ENCODE measurements around the gene ITFG1. TPM values are rescaled to one million over a fixed set of nuclear protein-coding genes. Genes with fewer than 3 reads are reported as not detected.

Gene ITFG1
- total RNA-seq, 1 experiment from 2014 or later, result 20.0 TPM

DNA sequence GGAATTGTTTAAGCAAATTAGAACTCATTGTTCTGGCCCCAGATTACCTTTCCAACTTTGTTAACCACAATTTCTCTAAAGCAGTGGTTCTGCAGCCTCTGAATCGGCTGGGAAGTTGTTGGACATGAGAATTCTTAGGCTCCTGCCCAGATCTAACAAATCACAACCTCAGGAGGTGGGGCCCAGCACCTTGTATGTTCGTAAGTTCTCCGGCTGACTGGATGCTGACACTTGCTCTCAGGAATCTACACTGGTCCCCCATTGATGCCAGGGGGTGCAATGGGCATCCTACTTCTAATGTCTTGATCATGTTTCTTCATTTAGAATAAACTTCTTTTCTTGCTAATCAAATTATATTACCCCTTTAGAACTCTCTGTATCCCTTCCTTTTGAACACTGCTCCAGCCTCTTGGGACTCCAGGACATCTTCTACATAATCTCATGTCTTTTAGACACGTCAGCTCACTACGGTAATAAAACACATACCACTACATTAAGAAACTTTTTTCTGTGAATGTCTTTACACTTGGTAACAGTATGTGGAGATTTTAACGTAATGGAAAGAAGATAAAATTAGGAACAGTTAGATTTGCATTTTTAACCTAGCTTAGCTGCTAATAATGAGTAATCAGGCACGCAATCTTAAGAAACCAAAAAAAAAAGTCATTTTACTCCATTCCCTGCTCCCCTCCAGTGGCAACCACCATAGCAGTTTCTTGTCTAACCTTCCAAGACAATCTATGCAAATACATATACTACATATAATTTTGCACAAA is 143.2 kb downstream of the ITFG1 start:
- Histone ChIP-seq H3K4me3 (ENCODE audit: low read length) (no peak overlapping the region), H3K4me2 (ENCODE audit: low read length) (no peak overlapping the region)
- CTCF ChIA-PET, result no interaction called here

DNA sequence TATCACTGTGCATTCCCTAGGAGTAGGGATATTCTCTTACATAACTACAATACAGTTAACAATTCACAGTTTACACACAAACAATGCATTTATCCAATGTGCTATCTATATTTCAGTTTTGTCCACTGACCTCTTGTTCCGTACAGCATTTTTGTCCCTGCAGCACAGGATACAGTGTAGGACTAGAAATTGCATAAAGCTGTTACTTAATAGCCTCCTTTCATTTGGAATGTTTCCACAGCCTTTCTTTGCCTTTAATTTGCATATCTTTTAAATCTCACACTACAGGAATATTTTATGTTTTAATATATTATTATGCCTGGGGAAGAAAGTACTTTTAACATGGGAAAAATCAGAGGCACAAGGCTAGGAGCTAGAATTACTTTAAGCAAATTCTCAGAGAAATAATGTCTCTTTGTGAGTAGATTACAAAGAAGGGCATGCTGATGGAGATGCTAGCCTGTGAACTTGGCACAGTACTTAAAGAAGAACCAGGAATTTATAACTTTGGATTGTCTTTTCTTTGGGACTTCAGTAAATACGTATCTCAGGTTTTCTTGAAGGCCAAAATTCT is 144.3 kb downstream of the ITFG1 start:
- H3K9me3 ChIP-seq (ENCODE audit: low read length), result no peaks in the 10 kb centered on the region
- DNase-seq, result no peak
- no peak overlapping the region for H3K27ac ChIP-seq (ENCODE audit: low read length)
- H3K4me3 ChIP-seq (ENCODE audit: low read length), result no peak overlapping the region
- no peak overlapping the region for H3K9ac ChIP-seq (ENCODE audit: low read length)
- H3K4me2 ChIP-seq (ENCODE audit: low read length), result no peak overlapping the region
- ChIA-PET CTCF (no interaction called here), POLR2A (ENCODE audit: unreplicated experiment) (no interaction called here)
- BruUV-seq (replicated peaks), result no TSS peak
- no peaks in the 10 kb centered on the region for H3K4me1 ChIP-seq (ENCODE audit: insufficient read depth, low read length)
- no peak for ATAC-seq
- H3K9me2 ChIP-seq (replicated peaks; ENCODE audit: low read length), result no peaks in the 10 kb centered on the region
- intact Hi-C loops (cut with micrococcal nuclease), result no loop called here
- no peak overlapping the region for H2AFZ ChIP-seq (ENCODE audit: low read length)
- TF ChIP-seq EZH2phosphoT487 (IDR thresholded peaks at IDR 0.05; ENCODE audit: borderline replicate concordance, low read length) (no peak), EZH2 (IDR thresholded peaks at IDR 0.05; ENCODE audit: low read length, unreplicated experiment) (no peak)
- TF ChIP-seq, protein P1, sequence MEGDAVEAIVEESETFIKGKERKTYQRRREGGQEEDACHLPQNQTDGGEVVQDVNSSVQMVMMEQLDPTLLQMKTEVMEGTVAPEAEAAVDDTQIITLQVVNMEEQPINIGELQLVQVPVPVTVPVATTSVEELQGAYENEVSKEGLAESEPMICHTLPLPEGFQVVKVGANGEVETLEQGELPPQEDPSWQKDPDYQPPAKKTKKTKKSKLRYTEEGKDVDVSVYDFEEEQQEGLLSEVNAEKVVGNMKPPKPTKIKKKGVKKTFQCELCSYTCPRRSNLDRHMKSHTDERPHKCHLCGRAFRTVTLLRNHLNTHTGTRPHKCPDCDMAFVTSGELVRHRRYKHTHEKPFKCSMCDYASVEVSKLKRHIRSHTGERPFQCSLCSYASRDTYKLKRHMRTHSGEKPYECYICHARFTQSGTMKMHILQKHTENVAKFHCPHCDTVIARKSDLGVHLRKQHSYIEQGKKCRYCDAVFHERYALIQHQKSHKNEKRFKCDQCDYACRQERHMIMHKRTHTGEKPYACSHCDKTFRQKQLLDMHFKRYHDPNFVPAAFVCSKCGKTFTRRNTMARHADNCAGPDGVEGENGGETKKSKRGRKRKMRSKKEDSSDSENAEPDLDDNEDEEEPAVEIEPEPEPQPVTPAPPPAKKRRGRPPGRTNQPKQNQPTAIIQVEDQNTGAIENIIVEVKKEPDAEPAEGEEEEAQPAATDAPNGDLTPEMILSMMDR (conservative IDR thresholded peaks at IDR 0.05; ENCODE audit: low read depth, low read length), result no peak
- no peaks in the 10 kb centered on the region for H4K20me1 ChIP-seq (ENCODE audit: low read length)
- no peaks in the 10 kb centered on the region for H3K36me3 ChIP-seq (ENCODE audit: low read depth, low read length)
- H3F3A ChIP-seq (ENCODE audit: low read length, unreplicated experiment), result no peaks in the 10 kb centered on the region
- H3K79me2 ChIP-seq (ENCODE audit: low read length), result no peaks in the 10 kb centered on the region
- no peaks in the 10 kb centered on the region for H3K27me3 ChIP-seq (ENCODE audit: low read length)

More for the DNA sequence above, 143.2 kb downstream of the ITFG1 start:
- no peaks in the 10 kb centered on the region for H3K36me3 ChIP-seq (ENCODE audit: low read depth, low read length)
- POLR2A ChIA-PET (ENCODE audit: unreplicated experiment), result no interaction called here
- H3K27ac ChIP-seq (ENCODE audit: low read length), result no peak overlapping the region
- no peak for DNase-seq
- H3K27me3 ChIP-seq (ENCODE audit: low read length), result no peaks in the 10 kb centered on the region
- H3K9me2 ChIP-seq (replicated peaks; ENCODE audit: low read length), result no peaks in the 10 kb centered on the region
- no peak overlapping the region for H2AFZ ChIP-seq (ENCODE audit: low read length)
- no peak for TF ChIP-seq EZH2 (IDR thresholded peaks at IDR 0.05; ENCODE audit: low read length, unreplicated experiment)
- TF ChIP-seq, protein P1 (conservative IDR thresholded peaks at IDR 0.05; ENCODE audit: low read depth, low read length), result no peak
- no peak for TF ChIP-seq EZH2phosphoT487 (IDR thresholded peaks at IDR 0.05; ENCODE audit: borderline replicate concordance, low read length)
- no TSS peak for BruUV-seq (replicated peaks)
- no peak for ATAC-seq
- no peaks in the 10 kb centered on the region for H3K4me1 ChIP-seq (ENCODE audit: insufficient read depth, low read length)
- no peaks in the 10 kb centered on the region for H3F3A ChIP-seq (ENCODE audit: low read length, unreplicated experiment)
- H4K20me1 ChIP-seq (ENCODE audit: low read length), result no peaks in the 10 kb centered on the region
- no peaks in the 10 kb centered on the region for H3K79me2 ChIP-seq (ENCODE audit: low read length)
- no peaks in the 10 kb centered on the region for H3K9me3 ChIP-seq (ENCODE audit: low read length)
- H3K9ac ChIP-seq (ENCODE audit: low read length), result no peak overlapping the region
- intact Hi-C loops (cut with micrococcal nuclease), result no loop called here

All from PC-3 (cell line).